Uterus (tissue), 4 donors: ENCODE data around the gene COX6A2. TPM values are rescaled to one million over a fixed set of nuclear protein-coding genes. Genes with fewer than 3 reads are reported as not detected.

ENCODE experiments used
- DNase-seq, 2 donors: peaks; one replicate each; pipeline ENCODE4 v3.0.0-alpha.2; 2019 to 2020
- H3K27ac ChIP-seq, 2 donors: fragments of 200-600 bp; sonication (generic); 1 replicate in 1 of 2; 2 replicates in 1 of 2; pipeline ENCODE4 v1.5.1; 2016 to 2018
- H3K27me3 ChIP-seq, 2 donors: fragments of 200-600 bp; sonication (generic); one replicate each; pipeline ENCODE4 v1.5.1; 2018 to 2019; ENCODE audit warnings: control low read depth in 1 of 2
- H3K36me3 ChIP-seq, 2 donors: fragments of 200-600 bp; sonication (generic); one replicate each; pipeline ENCODE4 v1.5.1; 2019; ENCODE audit warnings: control low read depth in 1 of 2
- H3K4me1 ChIP-seq, 2 donors: fragments of 200-600 bp; sonication (generic); one replicate each; pipeline ENCODE4 v1.5.1; 2018 to 2019; ENCODE audit warnings: control low read depth in 1 of 2
- H3K4me3 ChIP-seq, 2 donors: fragments of 200-600 bp; sonication (generic); 1 replicate in 1 of 2; 2 replicates in 1 of 2; pipeline ENCODE4 v1.5.1; 2018 to 2019; ENCODE audit warnings: mild to moderate bottlenecking in 1 of 2
- H3K9me3 ChIP-seq, 2 donors: fragments of 200-600 bp; sonication (generic); one replicate each; pipeline ENCODE4 v1.5.1; 2019; ENCODE audit warnings: control low read depth in 1 of 2
- POLR2A ChIP-seq, 2 donors: fragments of 450-650 bp; IDR thresholded peaks; one replicate each; pipeline ENCODE4 v1.6.1; 2016; ENCODE audit warnings: antibody characterized with exemption in 2 of 2, mild to moderate bottlenecking in 1 of 2, moderate library complexity in 1 of 2
- intact Hi-C: fragments of 100-400 bp; cut with DNase I; formaldehyde crosslinking; loops from one replicate; pipeline ENCODE4 v1.15.1; 2023; ENCODE audit warnings: low total_unique reads
- total RNA-seq, 4 donors: library from RNA; depleted of rRNA in 3 of 4; stranded (reverse); fragments of >200 nt in 3 of 4; gene quantifications; one replicate each; pipeline versions ENCODE4 v1.1.0 to v1.2.4, GENCODE V29; 2014 to 2023
- TF ChIP-seq, protein P1 (sequence below), 4 experiments: fragments of 200-600 bp in 2 of 4; fragments of 450-650 bp in 2 of 4; sonication (generic) in 2 of 4; IDR thresholded peaks; one replicate each; pipeline ENCODE4 v1.5.1; 2016 to 2019; ENCODE audit warnings: antibody characterized with exemption in 4 of 4, mild to moderate bottlenecking in 2 of 4, moderate library complexity in 1 of 4
- donor health status: DM: yes; HTN: yes; CAD: no.

The COX6A2 gene
- total RNA-seq, 4 donors from 2014 or later = not detected

DNA sequence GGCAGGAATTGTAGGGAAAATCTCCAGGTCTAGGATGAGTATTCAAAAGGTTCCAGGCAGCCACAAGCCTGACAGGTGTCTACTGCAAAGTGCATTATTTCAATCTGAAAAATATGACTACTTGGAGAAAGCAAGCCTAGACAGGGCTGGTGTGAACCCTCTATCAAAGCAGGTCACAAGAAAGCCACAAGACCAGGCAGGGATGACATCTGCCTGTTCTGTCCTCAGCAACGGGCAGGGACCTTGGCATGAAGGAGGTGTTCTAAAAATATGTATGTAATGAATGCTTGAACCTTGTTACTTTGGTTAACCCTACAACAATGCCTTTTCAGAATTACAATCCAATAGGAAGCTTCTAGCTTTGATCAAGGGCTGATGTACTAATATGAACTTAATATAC, 1.2 kb upstream of the COX6A2 start:
- H3K36me3 ChIP-seq = no peaks in the 10 kb centered on the region
- no peak for DNase-seq
- H3K9me3 ChIP-seq = no peaks in the 10 kb centered on the region
- H3K4me3 ChIP-seq = no peak overlapping the region
- H3K27ac ChIP-seq = no peak overlapping the region
- H3K4me1 ChIP-seq = no peaks in the 10 kb centered on the region
- H3K27me3 ChIP-seq = no peaks in the 10 kb centered on the region
- TF ChIP-seq POLR2A (IDR thresholded peaks at IDR 0.05) = no peak
- TF ChIP-seq, protein P1, sequence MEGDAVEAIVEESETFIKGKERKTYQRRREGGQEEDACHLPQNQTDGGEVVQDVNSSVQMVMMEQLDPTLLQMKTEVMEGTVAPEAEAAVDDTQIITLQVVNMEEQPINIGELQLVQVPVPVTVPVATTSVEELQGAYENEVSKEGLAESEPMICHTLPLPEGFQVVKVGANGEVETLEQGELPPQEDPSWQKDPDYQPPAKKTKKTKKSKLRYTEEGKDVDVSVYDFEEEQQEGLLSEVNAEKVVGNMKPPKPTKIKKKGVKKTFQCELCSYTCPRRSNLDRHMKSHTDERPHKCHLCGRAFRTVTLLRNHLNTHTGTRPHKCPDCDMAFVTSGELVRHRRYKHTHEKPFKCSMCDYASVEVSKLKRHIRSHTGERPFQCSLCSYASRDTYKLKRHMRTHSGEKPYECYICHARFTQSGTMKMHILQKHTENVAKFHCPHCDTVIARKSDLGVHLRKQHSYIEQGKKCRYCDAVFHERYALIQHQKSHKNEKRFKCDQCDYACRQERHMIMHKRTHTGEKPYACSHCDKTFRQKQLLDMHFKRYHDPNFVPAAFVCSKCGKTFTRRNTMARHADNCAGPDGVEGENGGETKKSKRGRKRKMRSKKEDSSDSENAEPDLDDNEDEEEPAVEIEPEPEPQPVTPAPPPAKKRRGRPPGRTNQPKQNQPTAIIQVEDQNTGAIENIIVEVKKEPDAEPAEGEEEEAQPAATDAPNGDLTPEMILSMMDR (IDR thresholded peaks at IDR 0.05) = no peak
- intact Hi-C loops = no loop called here

DNA sequence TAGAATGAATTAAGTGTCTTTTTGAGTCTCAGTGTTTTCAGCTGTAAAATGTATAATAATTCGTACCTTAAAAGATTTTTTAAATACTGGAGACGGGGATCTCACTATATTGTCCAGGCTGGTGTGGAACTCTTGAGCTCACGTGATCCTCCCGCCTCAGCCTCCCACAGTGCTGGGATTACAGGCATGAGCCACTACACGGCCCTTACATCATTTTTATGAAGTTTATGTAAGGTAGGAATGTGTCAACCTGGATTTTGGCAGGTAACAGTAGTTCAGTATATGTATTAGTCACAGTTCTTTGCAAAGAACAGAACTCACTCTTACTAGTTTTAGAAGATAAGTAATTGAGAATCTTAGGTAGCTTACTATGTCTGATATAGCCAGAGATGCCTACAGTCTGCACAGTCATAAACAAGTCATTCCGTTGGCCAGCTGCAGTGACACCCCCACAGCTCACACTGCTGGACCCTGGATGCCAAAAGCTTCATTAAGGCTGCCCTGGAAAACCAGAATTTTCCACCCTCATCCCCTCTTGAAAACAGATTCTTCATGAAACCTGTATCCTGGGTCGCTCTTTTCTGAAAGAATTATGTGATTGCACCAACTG, 583 bp upstream of the COX6A2 start:
- no peaks in the 10 kb centered on the region for H3K4me1 ChIP-seq
- no peak for DNase-seq
- H3K36me3 ChIP-seq = no peaks in the 10 kb centered on the region
- intact Hi-C loops = no loop called here
- no peaks in the 10 kb centered on the region for H3K27me3 ChIP-seq
- TF ChIP-seq, protein P1 (IDR thresholded peaks at IDR 0.05) = no peak
- TF ChIP-seq POLR2A (IDR thresholded peaks at IDR 0.05) = no peak
- no peak overlapping the region for H3K4me3 ChIP-seq
- peak overlapping the region in 1 of 2 donors; percentile 77 for H3K27ac ChIP-seq
- H3K9me3 ChIP-seq = no peaks in the 10 kb centered on the region

DNA sequence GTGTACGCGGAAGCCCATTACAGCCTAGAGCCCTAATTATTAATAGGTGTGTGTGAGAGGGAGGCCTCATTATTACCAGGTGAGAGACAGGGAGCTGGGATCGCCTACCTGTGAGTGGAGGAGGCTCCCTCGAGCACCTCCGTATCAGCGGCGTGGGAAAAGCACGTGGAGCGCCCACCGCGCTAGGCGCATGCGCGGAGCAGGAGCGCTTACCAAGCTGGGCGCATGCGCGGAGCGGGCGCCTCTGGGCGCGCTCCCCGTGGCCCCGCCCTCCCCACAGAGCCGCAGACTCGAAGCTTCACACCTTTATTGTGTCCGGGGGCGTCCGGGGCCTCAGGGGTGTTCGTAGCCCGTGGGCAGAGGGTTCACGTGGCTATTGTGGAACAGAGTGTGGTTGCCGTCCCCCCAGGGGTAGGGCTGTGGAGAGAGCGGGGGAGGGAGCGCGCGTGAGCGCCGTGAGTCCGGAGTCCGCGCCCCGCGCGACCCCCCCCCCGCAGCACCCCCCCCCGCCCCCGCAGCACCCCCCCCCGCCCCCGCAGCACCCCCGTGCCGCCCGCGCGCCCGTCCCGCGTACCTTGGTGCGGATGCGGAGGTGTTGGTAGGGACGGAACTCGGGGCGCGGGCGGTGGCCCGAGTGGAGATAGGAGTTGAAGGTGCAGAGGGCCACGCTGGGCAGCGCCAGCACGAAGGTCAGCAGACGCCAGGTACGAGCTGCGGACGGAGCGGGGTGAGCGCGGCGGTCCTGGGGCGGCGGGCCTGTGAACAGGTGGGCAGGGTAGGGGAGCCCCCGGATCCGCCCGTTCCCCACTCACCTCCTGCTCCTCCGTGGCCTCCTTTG, 500 bp downstream of the COX6A2 start:
- Histone ChIP-seq H3K4me1 (no peaks in the 10 kb centered on the region), H3K36me3 (no peaks in the 10 kb centered on the region), H3K27ac (peak overlapping the region in 1 of 2 donors; percentile 77), H3K9me3 (no peaks in the 10 kb centered on the region), H3K4me3 (peak overlapping the region; percentile 11 to 50), H3K27me3 (no peaks in the 10 kb centered on the region)
- intact Hi-C loops = no loop called here
- DNase-seq = peak; percentile 56 to 69
- no peak for TF ChIP-seq POLR2A (IDR thresholded peaks at IDR 0.05)
- TF ChIP-seq, protein P1 (IDR thresholded peaks at IDR 0.05) = no peak

DNA sequence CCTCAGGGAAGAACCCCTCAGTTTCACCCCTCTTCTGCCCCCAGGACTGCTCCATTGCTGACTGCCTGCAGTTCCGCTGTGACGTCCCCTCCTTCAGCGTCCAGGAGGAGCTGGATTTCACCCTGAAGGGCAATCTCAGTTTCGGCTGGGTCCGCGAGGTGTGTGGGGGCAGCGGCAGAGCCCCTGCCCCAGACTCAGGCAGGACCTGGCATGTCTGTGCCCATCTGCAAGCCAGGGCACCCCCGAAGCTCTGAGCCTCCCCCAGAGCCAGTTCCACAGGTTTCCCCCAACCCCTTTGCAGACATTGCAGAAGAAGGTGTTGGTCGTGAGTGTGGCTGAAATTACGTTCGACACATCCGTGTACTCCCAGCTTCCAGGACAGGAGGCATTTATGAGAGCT, 4.4 kb downstream of the COX6A2 start:
- Histone ChIP-seq H3K4me3 (no peak overlapping the region), H3K27me3 (no peaks in the 10 kb centered on the region), H3K36me3 (no peaks in the 10 kb centered on the region), H3K9me3 (no peaks in the 10 kb centered on the region), H3K4me1 (no peaks in the 10 kb centered on the region), H3K27ac (no peak overlapping the region)
- intact Hi-C loops = no loop called here
- TF ChIP-seq POLR2A (IDR thresholded peaks at IDR 0.05) = no peak
- TF ChIP-seq, protein P1 (IDR thresholded peaks at IDR 0.05) = no peak
- DNase-seq = no peak

- Histone ChIP-seq H3K27ac (no peak overlapping the region), H3K4me1 (no peaks in the 10 kb centered on the region), H3K36me3 (no peaks in the 10 kb centered on the region), H3K9me3 (no peaks in the 10 kb centered on the region), H3K4me3 (no peak overlapping the region), H3K27me3 (no peaks in the 10 kb centered on the region)
- intact Hi-C loops = no loop called here
- no peak for TF ChIP-seq POLR2A (IDR thresholded peaks at IDR 0.05)
- no peak for DNase-seq
Measured at GRCh38 chr16:31423241-31423640, 4.9 kb downstream of the COX6A2 start.
